Brain microvascular endothelial cell (primary cell): ENCODE results near the gene NOSIP.

Source experiments
- DNase-seq: peaks from one replicate; pipeline ENCODE4 v3.0.0-alpha.2; 2020
- H3K27ac ChIP-seq: fragments of 250-450 bp; sonication (Bioruptor Pico); 2 replicates; pipeline ENCODE4 v1.5.1; 2020; ENCODE audit warnings: mild to moderate bottlenecking, moderate library complexity
- H3K27me3 ChIP-seq: fragments of 250-450 bp; sonication (Bioruptor Pico); replicated peaks from 2 replicates; pipeline ENCODE4 v1.5.1; 2020; ENCODE audit warnings: mild to moderate bottlenecking
- H3K36me3 ChIP-seq: fragments of 250-450 bp; sonication (Bioruptor Pico); replicated peaks from 2 replicates; pipeline ENCODE4 v1.5.1; 2020; ENCODE audit warnings: mild to moderate bottlenecking
- H3K4me3 ChIP-seq: 2 replicates; pipeline ENCODE4 v1.5.1; 2011; ENCODE audit warnings: low read depth, mild to moderate bottlenecking, control low read depth, low read length, moderate library complexity
- CTCF ChIP-seq: IDR thresholded peaks from 2 replicates; pipeline ENCODE4 v1.5.1; 2011; ENCODE audit warnings: low read depth, mild to moderate bottlenecking, moderate library complexity, low read length, control low read depth, inconsistent platforms; ENCODE audit errors: missing control alignments
- in situ Hi-C: cut with HindIII; loops from 2 replicates; pipeline ENCODE4 v1.10.0; 2017; ENCODE audit warnings: low sequenced_read_pairs, low pct_ligation_motif_present

Gene NOSIP

GRCh38 chr19:49560358-49560900 lies 19.9 kb downstream of the NOSIP start:
- TF ChIP-seq CTCF: no peak
- Histone ChIP-seq H3K4me3 (no peak overlapping the region), H3K27me3 (no peaks in the 10 kb centered on the region), H3K27ac (no peak overlapping the region), H3K36me3 (peaks cover 42% of the 10 kb centered on the region)
- DNase-seq: no peak
- in situ Hi-C loops: loop anchor here (10.0 kb wide), 1 partner anchor 46 kb away; the partner anchor contains the start of gene FCGRT

- in situ Hi-C loops: loop anchor here (10.0 kb wide), 1 partner anchor 45 kb away; the partner anchor contains the start of gene FCGRT
- no peak for DNase-seq
- Histone ChIP-seq H3K27me3 (no peaks in the 10 kb centered on the region), H3K36me3 (peaks cover 42% of the 10 kb centered on the region), H3K27ac (no peak overlapping the region), H3K4me3 (no peak overlapping the region)
- no peak for TF ChIP-seq CTCF
These were observed 20.4 kb downstream of the NOSIP start for GRCh38 chr19:49559928-49560327.

- no peak overlapping the region for H3K4me3 ChIP-seq
- in situ Hi-C loops: no loop called here
These were observed 20.9 kb downstream of the NOSIP start for GRCh38 chr19:49559443-49559842.

GRCh38 chr19:49558591-49558990 lies 21.8 kb downstream of the NOSIP start:
- Histone ChIP-seq H3K27ac (no peak overlapping the region), H3K36me3 (peaks cover 48% of the 10 kb centered on the region), H3K4me3 (no peak overlapping the region), H3K27me3 (no peaks in the 10 kb centered on the region)
- no peak for TF ChIP-seq CTCF
- DNase-seq: no peak
- in situ Hi-C loops: no loop called here

More at GRCh38 chr19:49559443-49559842, 20.9 kb downstream of the NOSIP start:
- peaks cover 47% of the 10 kb centered on the region for H3K36me3 ChIP-seq
- DNase-seq: no peak
- H3K27ac ChIP-seq: no peak overlapping the region
- no peaks in the 10 kb centered on the region for H3K27me3 ChIP-seq
- TF ChIP-seq CTCF: no peak

GRCh38 chr19:49557641-49558325 lies 22.6 kb downstream of the NOSIP start:
- H3K36me3 ChIP-seq: peaks cover 48% of the 10 kb centered on the region
- no peak for TF ChIP-seq CTCF
- no peak overlapping the region for H3K27ac ChIP-seq
- in situ Hi-C loops: no loop called here
- H3K27me3 ChIP-seq: no peaks in the 10 kb centered on the region
- no peak overlapping the region for H3K4me3 ChIP-seq
- DNase-seq: no peak
